ENCODE data around the gene SUSD4.

SUSD4 gene

DNA sequence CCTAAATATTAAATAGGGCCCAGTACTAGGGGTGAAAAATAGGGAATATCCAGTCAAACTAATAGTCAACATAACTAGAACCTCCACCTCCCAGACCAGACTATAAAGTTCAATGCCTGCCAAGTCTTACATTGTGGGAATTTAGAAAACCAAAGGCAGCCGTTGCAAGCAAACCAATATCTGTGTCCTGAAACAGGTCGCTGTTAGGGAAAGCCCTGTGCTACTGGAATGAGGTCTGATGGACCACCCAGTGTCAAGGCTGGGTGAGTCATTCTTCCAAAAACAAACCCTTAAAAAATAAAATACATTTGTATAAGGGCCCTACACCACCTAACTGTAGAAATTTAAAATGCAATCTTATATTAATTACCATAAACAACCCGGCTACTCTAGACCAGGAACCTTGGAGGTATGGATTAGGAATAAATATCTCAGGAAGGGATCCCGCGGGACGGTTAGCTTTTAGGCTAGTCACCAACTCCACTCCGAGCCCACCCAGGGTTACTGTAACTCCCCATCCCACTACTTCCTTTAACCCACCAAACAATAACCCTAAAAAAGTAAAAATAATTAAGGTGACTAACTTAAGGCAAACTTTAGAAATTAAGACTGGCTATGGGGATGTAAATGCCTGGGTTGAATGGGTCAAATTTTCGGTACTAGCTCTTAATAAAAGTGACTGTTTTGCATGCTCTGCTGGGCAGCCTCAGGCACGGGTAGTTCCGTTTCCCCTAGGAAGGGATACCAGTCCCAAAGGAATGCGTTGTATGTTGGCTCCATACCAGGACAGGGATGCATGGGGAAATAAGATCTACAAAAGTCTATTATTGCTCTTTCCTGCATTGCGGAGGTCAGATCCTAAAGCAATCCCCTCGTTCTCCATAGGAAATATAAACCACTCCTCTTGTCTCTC is 155.6 kb downstream of the SUSD4 start:
- DNase-seq, result no peak

DNA sequence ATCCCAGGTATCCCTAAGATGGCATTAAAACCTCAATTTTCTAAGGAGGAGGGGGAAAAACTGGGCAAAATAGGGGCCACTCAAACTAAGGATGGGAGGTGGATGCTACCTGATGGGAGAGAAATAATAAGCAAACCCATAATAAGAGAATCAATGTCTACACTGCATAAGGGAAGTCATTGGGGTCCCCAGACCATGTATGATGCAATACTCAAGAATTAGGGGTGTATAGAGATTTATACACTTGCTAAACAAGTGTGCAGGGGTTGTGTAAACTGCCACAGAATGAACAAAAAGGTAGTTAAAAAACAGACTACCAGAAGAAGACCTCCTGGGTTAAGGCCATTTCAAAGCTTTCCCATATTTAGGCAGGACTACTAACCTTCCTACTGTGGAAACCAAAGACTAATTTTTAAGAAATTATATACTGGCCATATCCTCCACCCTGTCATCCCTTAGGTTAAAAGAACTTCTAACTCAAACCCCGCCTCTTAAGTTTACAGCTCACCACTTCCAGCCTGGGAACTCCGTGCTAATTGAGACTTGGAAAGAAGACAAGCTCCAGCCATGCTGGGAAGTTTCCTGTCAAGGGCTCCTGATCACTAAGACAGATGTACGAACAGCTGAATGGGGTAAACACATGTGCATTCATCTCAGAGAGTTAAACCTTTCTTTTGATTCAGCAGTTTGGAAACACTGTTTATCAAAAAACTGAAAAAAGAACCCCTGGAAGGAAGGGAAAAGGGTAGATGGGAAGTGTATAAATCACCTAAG is 156.5 kb downstream of the SUSD4 start:
- DNase-seq, result no peak

- DNase-seq, result no peak
Measured at GRCh38 chr1:223204424-223204823, 159.6 kb downstream of the SUSD4 start.

- no peak for DNase-seq
Measured at GRCh38 chr1:223203694-223204093, 160.3 kb downstream of the SUSD4 start.

DNA sequence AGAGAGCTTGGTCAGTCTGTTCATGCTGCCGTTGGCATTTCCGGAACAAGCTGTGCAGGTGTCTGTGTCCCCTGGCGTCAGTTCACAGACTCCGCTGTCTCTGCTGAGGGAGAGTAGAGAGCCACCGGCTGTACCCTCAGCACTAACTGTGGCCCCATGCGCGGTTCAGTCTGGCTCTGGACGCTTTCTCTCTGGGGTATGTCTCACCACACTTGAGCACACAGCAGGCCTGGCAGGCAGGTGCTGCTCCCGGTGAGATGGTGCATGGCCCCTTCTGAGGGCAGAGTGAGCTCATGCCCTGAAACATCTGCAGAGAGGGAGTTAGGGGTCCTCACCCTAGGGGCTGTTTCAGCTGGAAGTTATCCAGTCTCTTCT is 161.0 kb downstream of the SUSD4 start:
- DNase-seq, result no peak

- DNase-seq, result no peak
Measured at GRCh38 chr1:223202376-223203033, 161.5 kb downstream of the SUSD4 start.

DNA sequence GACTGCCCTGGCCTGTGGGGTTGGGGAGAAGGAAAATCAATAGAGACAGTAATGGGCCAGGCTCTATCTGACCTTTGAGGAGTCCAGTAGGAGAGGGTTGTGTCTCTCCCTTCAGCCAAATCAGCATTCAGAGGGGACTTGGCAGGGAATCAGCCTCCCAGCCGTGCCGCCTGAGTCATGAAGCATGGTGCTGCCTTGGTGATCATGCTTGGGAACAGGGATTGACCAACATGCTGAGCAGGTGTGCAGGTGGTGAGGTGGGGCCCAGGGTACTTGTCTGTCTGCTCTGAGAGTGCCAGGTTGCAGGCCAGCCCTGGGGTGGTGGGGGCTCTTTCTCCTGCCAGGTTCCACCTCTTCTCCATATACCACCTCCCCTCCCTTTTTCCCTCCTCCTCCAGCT is 162.0 kb downstream of the SUSD4 start:
- DNase-seq, result no peak

- no peak for DNase-seq
Measured at GRCh38 chr1:223200903-223201302, 163.1 kb downstream of the SUSD4 start.

DNA sequence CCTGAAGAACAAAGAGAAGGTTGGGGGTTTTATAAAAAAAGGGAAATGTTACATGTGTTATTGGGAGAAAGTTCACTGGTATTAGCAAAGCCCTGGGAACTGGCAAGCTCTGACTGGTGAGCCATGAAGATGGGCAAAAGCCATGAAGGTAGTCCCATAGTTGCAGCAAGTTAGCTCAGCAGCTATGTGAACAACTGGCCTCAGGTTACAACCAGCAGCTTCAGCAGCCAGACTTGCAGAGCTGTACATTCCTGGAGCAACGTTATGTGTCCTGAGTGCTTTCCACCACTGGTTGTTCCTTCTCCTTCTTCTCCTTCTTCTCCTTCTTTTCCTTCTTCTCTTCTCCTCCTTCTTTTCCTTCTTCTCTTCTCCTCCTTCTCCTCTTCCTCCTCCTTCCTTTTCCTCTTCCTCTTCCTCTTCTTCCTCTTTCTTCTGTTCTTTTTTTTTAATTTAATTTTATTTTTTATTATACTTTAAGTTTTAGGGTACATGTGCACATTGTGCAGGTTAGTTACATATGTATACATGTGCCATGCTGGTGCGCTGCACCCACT is 164.8 kb downstream of the SUSD4 start:
- no peak for DNase-seq

- no peak for DNase-seq
Measured at GRCh38 chr1:223198628-223198965, 165.4 kb downstream of the SUSD4 start.

DNA sequence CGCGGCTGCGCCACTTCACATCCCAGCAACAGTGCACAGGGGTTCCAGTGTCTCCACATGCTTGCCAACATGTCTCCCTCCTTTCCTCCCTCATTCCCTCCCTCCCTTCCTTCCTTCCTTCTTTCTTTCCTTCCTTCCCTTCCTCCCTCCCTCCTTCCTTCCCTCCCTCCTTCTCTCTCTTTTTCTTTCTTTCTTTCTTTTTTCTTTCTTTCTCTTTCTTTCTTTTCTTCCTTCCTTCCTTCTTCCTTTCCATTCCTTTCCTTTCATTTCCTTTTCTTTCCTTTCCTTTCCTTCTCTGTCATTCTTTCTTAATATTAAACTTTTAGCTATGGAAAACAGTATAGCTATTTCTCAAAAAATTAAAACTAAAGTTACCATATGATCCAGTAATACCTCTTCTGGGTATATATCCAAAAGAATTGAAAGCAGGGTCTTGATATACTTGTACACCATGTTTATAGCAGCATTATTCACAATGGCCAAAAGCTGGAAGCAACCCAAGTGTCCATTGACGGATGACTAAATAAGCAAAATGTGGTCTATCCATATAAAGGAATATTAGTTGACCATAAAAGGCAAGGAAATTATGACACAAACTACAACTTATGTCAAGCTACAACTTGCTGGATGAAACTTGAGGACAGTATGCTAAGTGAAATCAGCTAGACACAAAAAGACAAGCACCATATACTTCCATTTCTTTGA is 165.9 kb downstream of the SUSD4 start:
- DNase-seq, result no peak

DNA sequence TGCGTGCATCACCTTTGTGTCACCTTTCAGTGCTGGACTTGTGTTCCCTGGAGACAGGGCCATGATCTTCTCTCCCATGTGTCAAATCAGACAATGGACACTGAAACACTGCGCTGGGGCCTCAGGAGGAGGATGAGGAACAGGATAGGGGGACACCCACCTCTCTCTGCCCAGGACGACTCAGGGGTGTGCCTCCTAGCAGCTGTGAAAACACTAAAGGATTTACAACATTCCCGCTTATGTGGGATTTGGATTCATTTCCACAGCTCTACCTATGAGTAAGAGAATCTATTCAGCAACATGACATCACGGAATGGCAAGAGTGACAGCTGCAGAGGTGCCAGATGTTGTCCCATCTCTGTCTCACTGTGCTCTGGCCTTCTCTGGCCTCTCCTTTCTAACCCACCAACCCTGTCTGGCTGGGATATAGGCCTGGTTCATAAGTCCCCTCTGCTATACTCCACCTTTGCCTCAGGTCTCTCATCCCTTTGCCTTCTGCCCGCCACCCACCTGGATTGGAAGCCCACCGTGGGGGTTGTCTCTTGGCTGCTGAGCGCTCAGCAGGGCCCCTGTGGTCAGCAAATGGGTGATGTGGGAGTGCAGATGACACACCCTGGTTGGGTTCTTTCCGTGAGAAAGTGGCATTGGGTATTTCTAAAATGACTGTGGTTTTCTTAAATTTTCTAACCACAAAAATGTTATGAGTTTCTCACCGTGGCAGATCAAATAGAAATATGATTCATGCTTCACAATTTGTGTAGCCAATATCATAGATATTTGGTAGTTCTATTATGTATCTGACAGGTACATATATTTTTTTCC is 173.9 kb downstream of the SUSD4 start:
- DNase-seq, result no peak

GRCh38 chr1:223189525-223189902 is 174.5 kb downstream of the SUSD4 start:
- DNase-seq, result no peak

- no peak for DNase-seq
Measured at GRCh38 chr1:223188618-223189356, 175.2 kb downstream of the SUSD4 start.

GRCh38 chr1:223186800-223187199 is 177.2 kb downstream of the SUSD4 start:
- no peak for DNase-seq

DNA sequence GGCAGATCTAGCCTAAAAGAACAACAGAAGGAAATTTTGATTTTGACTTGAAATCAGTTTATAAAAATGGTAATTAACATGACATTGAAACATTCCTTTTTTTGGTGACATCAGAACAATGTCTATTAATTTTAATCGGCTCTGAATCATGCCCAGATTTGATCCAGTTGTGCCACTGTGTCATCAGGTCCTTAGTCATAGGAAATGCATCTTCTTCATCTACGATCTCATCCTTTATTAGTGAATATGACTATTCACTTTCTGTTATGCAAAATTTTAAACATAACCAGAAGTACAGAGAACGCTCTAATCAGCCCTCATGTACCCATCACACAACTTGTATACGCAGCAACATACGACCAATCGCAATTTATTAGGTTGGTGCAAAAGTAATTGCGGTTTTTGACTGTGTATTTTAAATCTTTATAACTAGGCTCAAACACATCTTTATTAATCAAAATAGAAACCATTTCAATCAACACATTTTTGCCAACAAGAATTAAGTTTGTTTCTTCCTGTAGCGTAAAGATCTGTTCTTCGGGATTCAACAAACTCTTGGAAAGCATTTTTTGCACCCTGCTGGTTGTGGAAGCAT is 180.6 kb downstream of the SUSD4 start:
- DNase-seq, result no peak

DNA sequence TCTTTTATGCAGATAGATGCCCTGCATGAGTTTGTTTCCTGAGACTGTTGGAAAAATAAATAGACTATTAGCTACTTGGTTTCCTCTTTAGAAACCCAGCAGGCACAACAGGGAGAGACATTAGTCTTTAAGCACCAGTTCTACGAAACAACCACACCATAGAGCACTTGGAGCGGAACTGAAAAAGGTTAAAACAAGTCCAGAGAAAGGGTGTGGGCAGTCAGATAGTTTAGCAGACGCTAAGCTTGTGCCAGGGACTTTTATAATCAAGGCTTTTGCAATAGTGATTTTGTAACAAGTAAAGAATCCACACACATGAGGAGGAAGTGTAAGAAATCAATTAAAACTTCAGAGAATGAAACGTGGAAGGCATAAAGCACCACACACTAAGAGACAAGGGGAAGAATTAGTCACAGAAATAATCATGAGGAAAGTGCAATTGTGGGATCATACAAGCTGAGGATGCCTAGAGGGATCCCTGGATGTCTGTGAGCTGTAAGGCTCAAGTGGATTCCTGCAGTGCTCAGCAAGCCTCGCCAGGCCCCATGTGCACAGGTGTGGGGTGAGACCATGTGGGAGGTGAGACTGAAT is 183.2 kb downstream of the SUSD4 start:
- no peak for DNase-seq

DNA sequence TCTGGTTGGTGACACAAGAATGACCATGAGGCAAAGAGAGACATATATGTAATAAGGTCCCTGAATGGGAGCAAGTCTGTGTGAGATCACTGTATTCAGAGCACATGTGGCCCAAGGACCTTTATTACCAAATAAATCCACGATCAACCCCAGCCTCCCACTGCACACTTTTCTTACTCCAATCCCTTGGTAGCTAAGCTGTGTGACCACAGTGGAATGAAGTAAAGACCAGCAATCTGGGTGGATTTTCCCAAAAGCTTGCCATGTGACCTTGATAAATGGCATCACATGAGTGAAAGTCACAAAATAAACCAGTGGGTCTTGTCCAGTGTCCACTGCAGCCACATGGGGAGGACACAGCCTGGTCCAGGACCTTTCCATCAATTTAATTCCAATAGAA is 184.2 kb downstream of the SUSD4 start:
- DNase-seq, result no peak

- DNase-seq, result no peak
Measured at GRCh38 chr1:223179280-223179679, 184.7 kb downstream of the SUSD4 start.

DNA sequence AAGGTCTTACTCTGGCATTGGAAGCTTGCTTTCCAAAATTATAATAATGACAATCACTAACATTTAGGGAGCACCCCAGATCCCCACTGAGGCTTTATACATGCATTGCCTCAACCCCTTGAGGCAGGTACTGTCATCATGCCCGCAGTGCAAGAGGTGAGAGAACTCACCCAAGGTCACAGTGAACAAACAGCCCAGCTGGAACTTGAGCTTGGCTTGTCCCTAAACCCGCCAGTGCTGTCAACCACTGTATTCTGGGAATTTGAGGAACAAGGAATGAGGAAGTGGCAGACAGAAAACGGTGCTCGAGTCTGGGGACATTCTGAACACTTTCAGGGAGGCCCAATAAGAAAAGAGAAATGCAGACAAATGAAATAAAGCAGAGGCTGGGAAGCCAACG is 186.3 kb downstream of the SUSD4 start:
- DNase-seq, result no peak

All from activated naive CD4-positive, alpha-beta T cell (primary cell).